BE2C (cell line): ENCODE data around the gene ARHGAP30.
A peak's percentile ranks its signal among the peaks of the same experiment; 100 is the strongest.

ENCODE experiments used
- DNase-seq: peaks from one replicate; pipeline ENCODE4 v3.0.0-alpha.2; 2020
- H3K27me3 ChIP-seq: fragments of 250-450 bp; sonication (Bioruptor Pico); 2 replicates; pipeline ENCODE4 v1.5.1; 2020; ENCODE audit warnings: mild to moderate bottlenecking
- H3K36me3 ChIP-seq: fragments of 250-450 bp; sonication (Bioruptor Pico); 2 replicates; pipeline ENCODE4 v1.5.1; 2020; ENCODE audit warnings: mild to moderate bottlenecking
- H3K4me1 ChIP-seq: fragments of 250-450 bp; sonication (Bioruptor Pico); 2 replicates; pipeline ENCODE4 v1.5.1; 2020
- H3K4me3 ChIP-seq: 2 replicates; pipeline ENCODE4 v1.5.1; 2011; ENCODE audit warnings: low read depth, low read length
- H3K9me3 ChIP-seq: fragments of 250-450 bp; sonication (Bioruptor Pico); 2 replicates; pipeline ENCODE4 v1.5.1; 2020
- TF ChIP-seq, protein P1 (sequence below): IDR thresholded peaks from 2 replicates; pipeline ENCODE4 v1.5.1; 2012; ENCODE audit warnings: mild to moderate bottlenecking, low read depth, low read length

Gene ARHGAP30

DNA sequence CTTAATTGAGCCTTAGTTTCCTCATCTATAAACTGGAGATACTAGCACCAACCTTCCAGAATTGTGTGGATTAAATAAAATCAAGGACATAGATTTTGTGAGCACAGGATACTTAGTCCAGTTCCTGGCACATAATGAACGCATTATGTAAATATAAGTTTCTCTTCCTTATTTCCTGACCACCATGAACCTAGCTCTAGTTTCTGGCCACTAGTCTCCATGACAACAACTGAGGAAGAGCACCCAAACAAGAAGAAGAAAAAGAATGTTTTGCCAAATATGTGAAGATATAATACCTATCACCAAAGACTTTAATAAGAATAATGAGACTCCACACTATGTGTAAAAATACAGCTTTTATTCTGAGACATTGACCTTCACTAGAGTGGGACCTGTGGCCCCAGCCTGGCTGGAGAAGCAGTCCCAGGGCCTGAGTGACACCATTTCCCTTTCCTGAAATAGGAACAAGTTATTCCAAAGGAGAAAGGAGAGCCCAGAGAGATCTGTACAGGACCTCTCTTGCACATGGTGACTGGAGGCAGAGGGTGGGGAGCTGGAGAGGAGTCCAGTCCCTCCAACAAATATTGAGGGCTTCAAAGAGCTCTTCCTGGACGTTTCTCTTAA is 23.0 kb downstream of the ARHGAP30 start:
- H3K4me3 ChIP-seq = peak overlapping the region; percentile 81
- TF ChIP-seq, protein P1, sequence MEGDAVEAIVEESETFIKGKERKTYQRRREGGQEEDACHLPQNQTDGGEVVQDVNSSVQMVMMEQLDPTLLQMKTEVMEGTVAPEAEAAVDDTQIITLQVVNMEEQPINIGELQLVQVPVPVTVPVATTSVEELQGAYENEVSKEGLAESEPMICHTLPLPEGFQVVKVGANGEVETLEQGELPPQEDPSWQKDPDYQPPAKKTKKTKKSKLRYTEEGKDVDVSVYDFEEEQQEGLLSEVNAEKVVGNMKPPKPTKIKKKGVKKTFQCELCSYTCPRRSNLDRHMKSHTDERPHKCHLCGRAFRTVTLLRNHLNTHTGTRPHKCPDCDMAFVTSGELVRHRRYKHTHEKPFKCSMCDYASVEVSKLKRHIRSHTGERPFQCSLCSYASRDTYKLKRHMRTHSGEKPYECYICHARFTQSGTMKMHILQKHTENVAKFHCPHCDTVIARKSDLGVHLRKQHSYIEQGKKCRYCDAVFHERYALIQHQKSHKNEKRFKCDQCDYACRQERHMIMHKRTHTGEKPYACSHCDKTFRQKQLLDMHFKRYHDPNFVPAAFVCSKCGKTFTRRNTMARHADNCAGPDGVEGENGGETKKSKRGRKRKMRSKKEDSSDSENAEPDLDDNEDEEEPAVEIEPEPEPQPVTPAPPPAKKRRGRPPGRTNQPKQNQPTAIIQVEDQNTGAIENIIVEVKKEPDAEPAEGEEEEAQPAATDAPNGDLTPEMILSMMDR = no peak

GRCh38 chr1:161045736-161046604 is 23.7 kb downstream of the ARHGAP30 start, which contains the start of gene USF1:
TSS of gene USF1 (minus strand) at chr1:161045977. CDS start at chr1:161043275, 2,702 bp downstream.
- Histone ChIP-seq H3K4me3 (peak within 1 kb of the TSS; percentile 81), H3K36me3 (peaks cover 20% of the 10 kb centered on the region), H3K27me3 (no peaks in the 10 kb centered on the region), H3K9me3 (no peaks in the 10 kb centered on the region; the same call in 1 of the 2 replicates), H3K4me1 (no peaks in the 10 kb centered on the region)
- TF ChIP-seq, protein P1 = no peak
- DNase-seq = peak; percentile 93

More for the DNA sequence above, 23.0 kb downstream of the ARHGAP30 start:
- H3K36me3 ChIP-seq = peaks cover 12% of the 10 kb centered on the region
- H3K27me3 ChIP-seq = no peaks in the 10 kb centered on the region
- no peaks in the 10 kb centered on the region for H3K4me1 ChIP-seq
- no peak for DNase-seq
- no peaks in the 10 kb centered on the region; the same call in 1 of the 2 replicates for H3K9me3 ChIP-seq

- peaks cover 28% of the 10 kb centered on the region for H3K36me3 ChIP-seq
- H3K27me3 ChIP-seq = no peaks in the 10 kb centered on the region
- H3K4me1 ChIP-seq = no peaks in the 10 kb centered on the region
These were observed 24.6 kb downstream of the ARHGAP30 start for GRCh38 chr1:161044908-161045735.

DNA sequence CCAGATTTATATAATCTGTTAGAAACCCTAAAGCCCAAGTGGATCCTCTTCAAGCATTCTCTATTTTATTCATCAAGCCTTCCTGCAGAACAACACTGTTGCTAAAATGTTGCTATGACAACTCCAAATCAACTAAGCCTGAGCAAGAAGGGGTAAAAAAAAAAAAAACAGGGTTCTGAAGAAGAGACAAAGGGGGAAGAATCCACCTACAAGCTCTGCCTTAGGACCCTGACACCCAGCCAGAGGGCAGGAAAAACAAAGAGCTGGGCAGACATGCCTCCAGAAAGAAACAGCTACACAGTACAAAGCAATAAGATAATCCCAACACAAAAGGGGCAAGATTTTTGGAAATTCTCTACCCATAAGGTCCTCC is 25.2 kb downstream of the ARHGAP30 start:
- H3K36me3 ChIP-seq = peaks cover 33% of the 10 kb centered on the region
- TF ChIP-seq, protein P1 = no peak
- no peaks in the 10 kb centered on the region for H3K4me1 ChIP-seq
- H3K27me3 ChIP-seq = no peaks in the 10 kb centered on the region
- DNase-seq = no peak
- no peaks in the 10 kb centered on the region; the same call in 1 of the 2 replicates for H3K9me3 ChIP-seq
- H3K4me3 ChIP-seq = peak overlapping the region; percentile 81

More at GRCh38 chr1:161044908-161045735, 24.6 kb downstream of the ARHGAP30 start:
- TF ChIP-seq, protein P1 = no peak
- DNase-seq = peak; percentile 56
- Histone ChIP-seq H3K4me3 (peak overlapping the region; percentile 81), H3K9me3 (no peaks in the 10 kb centered on the region; the same call in 1 of the 2 replicates)

DNA sequence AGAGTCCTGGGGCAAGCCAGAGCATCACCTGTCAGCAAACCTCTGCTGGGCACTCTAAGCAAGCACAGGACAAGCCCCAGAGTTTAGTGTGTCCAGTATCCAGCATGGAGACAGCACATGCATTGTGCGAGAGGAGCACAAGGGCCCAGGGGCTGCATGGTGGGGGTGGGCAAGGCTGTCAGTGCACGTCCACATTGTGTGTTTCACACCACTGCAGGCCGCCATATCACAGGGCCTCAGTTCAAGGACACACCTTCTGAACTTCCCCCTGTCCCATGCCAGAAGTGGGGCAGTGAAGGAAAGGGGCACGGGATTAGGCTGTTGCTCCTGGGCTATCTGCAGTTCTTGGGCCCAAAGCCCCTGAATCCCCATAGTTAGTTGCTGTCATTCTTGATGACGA is 30.1 kb downstream of the ARHGAP30 start:
- Histone ChIP-seq H3K36me3 (peaks cover 41% of the 10 kb centered on the region), H3K27me3 (no peaks in the 10 kb centered on the region), H3K4me1 (no peaks in the 10 kb centered on the region), H3K9me3 (no peaks in the 10 kb centered on the region), H3K4me3 (no peak overlapping the region)
- TF ChIP-seq, protein P1 = no peak
- no peak for DNase-seq
